ENCODE measurements around the gene ANKRD10.

GRCh38 chr13:110923086-110923485 is 8.2 kb upstream of the ANKRD10 start:
- 0 out of 4 replicates have a peak, but pooled peaks of 1 of the 2 experiments have one; percentile 8 for TF ChIP-seq CTCF (conservative IDR thresholded peaks at IDR 0.05; ENCODE audit: low read depth in 2 of 2)
- no peak for TF ChIP-seq POLR2AphosphoS5 (IDR thresholded peaks at IDR 0.05; ENCODE audit: low read depth)
- no peak for TF ChIP-seq REST (IDR thresholded peaks at IDR 0.05; ENCODE audit: unreplicated experiment)
- no peak for TF ChIP-seq EZH2 (IDR thresholded peaks at IDR 0.05; ENCODE audit: low read depth, unreplicated experiment)
- TF ChIP-seq JUNB (IDR thresholded peaks at IDR 0.05; ENCODE audit: unreplicated experiment) = no peak
- no peak for TF ChIP-seq ETS1 (IDR thresholded peaks at IDR 0.05)
- TF ChIP-seq EZH2phosphoT487 (IDR thresholded peaks at IDR 0.05; ENCODE audit: unreplicated experiment) = no peak
- TF ChIP-seq CREB1 (CRISPR knock-in tag; IDR thresholded peaks at IDR 0.05; ENCODE audit: low read depth) = no peak
- TF ChIP-seq ZNF331 (CRISPR knock-in tag; IDR thresholded peaks at IDR 0.05; ENCODE audit: low read depth) = no peak
- TF ChIP-seq STAT1 (IDR thresholded peaks at IDR 0.05; ENCODE audit: unreplicated experiment) = no peak
